HepG2 (cell line): ENCODE measurements around the gene HPD. TPM values are rescaled to one million over a fixed set of nuclear protein-coding genes. Genes with fewer than 3 reads are reported as not detected.

ENCODE experiments used
- GLMP ChIP-seq: sonication (generic); formaldehyde crosslinking; IDR thresholded peaks from 2 replicates; pipeline ENCODE4 v1.9.0; 2021; ENCODE audit warnings: missing genetic modification reagents, mild to moderate bottlenecking, borderline replicate concordance
- MIXL1 ChIP-seq: IDR thresholded peaks from 2 replicates; pipeline ENCODE4 v1.6.1; 2016
- MYC ChIP-seq: sonication (generic); formaldehyde crosslinking; IDR thresholded peaks from 2 replicates; pipeline ENCODE4 v1.9.0; 2021; ENCODE audit warnings: missing genetic modification reagents, borderline replicate concordance
- NR2F2 ChIP-seq: IDR thresholded peaks from 2 replicates; pipeline ENCODE4 v1.6.1; 2012; ENCODE audit warnings: low read depth, inconsistent platforms, borderline replicate concordance
- PCBP1 ChIP-seq: fragments of 200-400 bp; formaldehyde crosslinking; IDR thresholded peaks from 2 replicates; pipeline ENCODE4 v1.6.1; 2017; ENCODE audit warnings: mild to moderate bottlenecking, low read depth, low read length, borderline replicate concordance
- RNF219 ChIP-seq: sonication (generic); formaldehyde crosslinking; IDR thresholded peaks from 2 replicates; pipeline ENCODE4 v1.5.0; 2020; ENCODE audit warnings: mild to moderate bottlenecking, missing genetic modification reagents
- SUZ12 ChIP-seq: fragments of 150-350 bp; IDR thresholded peaks from 2 replicates; pipeline ENCODE4 v1.6.1; 2014; ENCODE audit warnings: low read depth, low read length
- TCF7 ChIP-seq: sonication (generic); IDR thresholded peaks from 2 replicates; pipeline ENCODE4 v1.6.1; 2016; ENCODE audit warnings: antibody characterized with exemption, low read depth
- U2AF2 ChIP-seq: fragments of 200-400 bp; formaldehyde crosslinking; IDR thresholded peaks from 2 replicates; pipeline ENCODE4 v1.6.1; 2017; ENCODE audit warnings: low read depth, mild to moderate bottlenecking, low read length
- ZBTB21 ChIP-seq: sonication (generic); formaldehyde crosslinking; IDR thresholded peaks from 2 replicates; pipeline ENCODE4 v1.4.0; 2020; ENCODE audit warnings: missing genetic modification reagents
- ZBTB44 ChIP-seq: sonication (generic); formaldehyde crosslinking; IDR thresholded peaks from 2 replicates; pipeline ENCODE4 v1.4.0; 2020; ENCODE audit warnings: missing genetic modification reagents
- ZNF17 ChIP-seq: sonication (generic); formaldehyde crosslinking; IDR thresholded peaks from 2 replicates; pipeline ENCODE4 v1.5.0; 2020; ENCODE audit warnings: mild to moderate bottlenecking, missing genetic modification reagents
- ZNF263 ChIP-seq: sonication (generic); formaldehyde crosslinking; IDR thresholded peaks from 2 replicates; pipeline ENCODE4 v1.4.0; 2020; ENCODE audit warnings: missing genetic modification reagents
- ZNF407 ChIP-seq: sonication (generic); formaldehyde crosslinking; IDR thresholded peaks from one replicate; pipeline ENCODE4 v1.5.1; 2020; ENCODE audit warnings: mild to moderate bottlenecking, missing genetic modification reagents; ENCODE audit errors: not compliant biosample characterization
- ZNF556 ChIP-seq: sonication (generic); formaldehyde crosslinking; IDR thresholded peaks from 2 replicates; pipeline ENCODE4 v1.4.0; 2020; ENCODE audit warnings: mild to moderate bottlenecking, missing genetic modification reagents, borderline replicate concordance
- ZNF616 ChIP-seq: sonication (generic); formaldehyde crosslinking; IDR thresholded peaks from 2 replicates; pipeline ENCODE4 v1.5.0; 2020; ENCODE audit warnings: low read depth, mild to moderate bottlenecking, missing genetic modification reagents
- polyA plus RNA-seq, 8 experiments: library from polyadenylated mRNA; depleted of rRNA in 3 of 8; stranded (reverse) in 7 of 8; unstranded in 1 of 8; fragments of >200 nt; fragmentation: Illumina TruSeq in 4 of 8; extraction: Trizol in 4 of 8; gene quantifications; 2 replicates each; pipeline versions ENCODE4 v1.2.1 to v1.2.3, GENCODE V29; 2011 to 2016; ENCODE audit warnings: low read depth in 4 of 8, missing spikeins in 1 of 8, mixed read lengths in 1 of 8; ENCODE audit not compliant: insufficient read depth in 1 of 8
- total RNA-seq, 5 experiments: library from RNA; depleted of rRNA; stranded (reverse); fragments of >200 nt; fragmentation: Illumina TruSeq; extraction: Trizol; gene quantifications; 2 replicates each; pipeline ENCODE4 v1.2.3, GENCODE V29; 2016; ENCODE audit warnings: low read depth in 1 of 5

Gene HPD
- total and polyA plus RNA-seq, 2 of the 13 experiments (the other 11 are each of a cell fraction or from before 2014, with no cell fraction given) = 120 to 195 TPM

- TF ChIP-seq ZNF407 (CRISPR knock-in tag) (no peak), MYC (CRISPR knock-in tag) (peak; percentile 52; the same call in 1 of the 2 replicates), NR2F2 (no peak), TCF7 (no peak), ZNF263 (peak; percentile 60; the same call in 1 of the 2 replicates), MIXL1 (CRISPR knock-in tag) (no peak), RNF219 (CRISPR knock-in tag) (no peak), PCBP1 (no peak), ZNF616 (CRISPR knock-in tag) (no peak), ZBTB44 (CRISPR knock-in tag) (no peak), ZNF17 (CRISPR knock-in tag) (no peak), GLMP (CRISPR knock-in tag) (no peak), ZBTB21 (CRISPR knock-in tag) (no peak), ZNF556 (CRISPR knock-in tag) (0 out of 2 replicates have a peak, but pooled peaks have one; percentile 15), U2AF2 (no peak), SUZ12 (no peak)
Measured at GRCh38 chr12:121795034-121795968, 63.4 kb downstream of the HPD start (continued).
